ENCODE measurements around the gene CGRRF1.

DNA sequence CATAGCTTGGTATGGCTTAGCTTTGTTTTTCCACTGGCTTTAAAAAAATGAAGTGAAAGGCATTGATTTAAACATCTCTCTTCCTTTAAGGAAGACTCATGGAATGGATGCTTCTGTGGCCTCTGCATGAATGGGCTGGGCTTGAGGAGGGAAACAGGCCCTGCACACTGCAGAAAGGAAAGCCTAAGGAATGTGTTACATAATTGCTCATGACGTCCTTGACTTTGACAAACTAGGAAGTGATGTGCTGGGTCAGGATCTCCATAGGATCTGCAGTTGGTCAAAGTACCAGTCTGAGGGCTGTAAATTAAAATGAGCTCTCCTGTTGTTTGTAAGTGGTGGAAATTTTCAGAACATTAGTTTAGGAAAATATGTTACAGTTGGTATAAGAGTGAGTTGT is 69.9 kb downstream of the CGRRF1 start:
- TF ChIP-seq POLR2A (conservative IDR thresholded peaks at IDR 0.05) = no peak
- no peak for TF ChIP-seq CEBPB (tag; IDR thresholded peaks at IDR 0.05)
- TF ChIP-seq RB1 (IDR thresholded peaks at IDR 0.05; ENCODE audit: low read depth) = no peak
- TF ChIP-seq ELF1 (tag; IDR thresholded peaks at IDR 0.05) = no peak
- no peak for TF ChIP-seq BHLHE40 (IDR thresholded peaks at IDR 0.05; ENCODE audit: low read length)
- no peak for TF ChIP-seq ZNF175 (CRISPR knock-in tag; IDR thresholded peaks at IDR 0.05; ENCODE audit: low read depth)
- no peak for TF ChIP-seq JUND (IDR thresholded peaks at IDR 0.05; ENCODE audit: borderline replicate concordance, low read depth, low read length)
- TF ChIP-seq JUND (tag; IDR thresholded peaks at IDR 0.05; ENCODE audit: borderline replicate concordance, low read depth, low read length) = no peak
- TF ChIP-seq, protein P1, sequence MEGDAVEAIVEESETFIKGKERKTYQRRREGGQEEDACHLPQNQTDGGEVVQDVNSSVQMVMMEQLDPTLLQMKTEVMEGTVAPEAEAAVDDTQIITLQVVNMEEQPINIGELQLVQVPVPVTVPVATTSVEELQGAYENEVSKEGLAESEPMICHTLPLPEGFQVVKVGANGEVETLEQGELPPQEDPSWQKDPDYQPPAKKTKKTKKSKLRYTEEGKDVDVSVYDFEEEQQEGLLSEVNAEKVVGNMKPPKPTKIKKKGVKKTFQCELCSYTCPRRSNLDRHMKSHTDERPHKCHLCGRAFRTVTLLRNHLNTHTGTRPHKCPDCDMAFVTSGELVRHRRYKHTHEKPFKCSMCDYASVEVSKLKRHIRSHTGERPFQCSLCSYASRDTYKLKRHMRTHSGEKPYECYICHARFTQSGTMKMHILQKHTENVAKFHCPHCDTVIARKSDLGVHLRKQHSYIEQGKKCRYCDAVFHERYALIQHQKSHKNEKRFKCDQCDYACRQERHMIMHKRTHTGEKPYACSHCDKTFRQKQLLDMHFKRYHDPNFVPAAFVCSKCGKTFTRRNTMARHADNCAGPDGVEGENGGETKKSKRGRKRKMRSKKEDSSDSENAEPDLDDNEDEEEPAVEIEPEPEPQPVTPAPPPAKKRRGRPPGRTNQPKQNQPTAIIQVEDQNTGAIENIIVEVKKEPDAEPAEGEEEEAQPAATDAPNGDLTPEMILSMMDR (IDR thresholded peaks at IDR 0.05 in 2 of 3, conservative IDR thresholded peaks at IDR 0.05 in 1 of 3; ENCODE audit: insufficient read depth in 2 of 3, low read depth in 1 of 3, low read length in 3 of 3) = no peak
- TF ChIP-seq, protein P2, sequence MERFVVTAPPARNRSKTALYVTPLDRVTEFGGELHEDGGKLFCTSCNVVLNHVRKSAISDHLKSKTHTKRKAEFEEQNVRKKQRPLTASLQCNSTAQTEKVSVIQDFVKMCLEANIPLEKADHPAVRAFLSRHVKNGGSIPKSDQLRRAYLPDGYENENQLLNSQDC (CRISPR knock-in tag; IDR thresholded peaks at IDR 0.05) = no peak
- no peak for TF ChIP-seq JUNB (CRISPR knock-in tag; conservative IDR thresholded peaks at IDR 0.05)
- TF ChIP-seq, protein P3, sequence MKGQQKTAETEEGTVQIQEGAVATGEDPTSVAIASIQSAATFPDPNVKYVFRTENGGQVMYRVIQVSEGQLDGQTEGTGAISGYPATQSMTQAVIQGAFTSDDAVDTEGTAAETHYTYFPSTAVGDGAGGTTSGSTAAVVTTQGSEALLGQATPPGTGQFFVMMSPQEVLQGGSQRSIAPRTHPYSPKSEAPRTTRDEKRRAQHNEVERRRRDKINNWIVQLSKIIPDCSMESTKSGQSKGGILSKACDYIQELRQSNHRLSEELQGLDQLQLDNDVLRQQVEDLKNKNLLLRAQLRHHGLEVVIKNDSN (CRISPR knock-in tag; IDR thresholded peaks at IDR 0.05) = no peak
- no peak for TF ChIP-seq ETV5 (CRISPR knock-in tag; IDR thresholded peaks at IDR 0.05; ENCODE audit: low read depth)

Measured in K562 (cell line).